HepG2 (cell line): ENCODE data around the gene ZMYM3. TPM values are rescaled to one million over a fixed set of nuclear protein-coding genes. Genes with fewer than 3 reads are reported as not detected.

ENCODE experiments used
- AHR ChIP-seq: IDR thresholded peaks from 2 replicates; pipeline ENCODE4 v1.6.1; 2018; ENCODE audit warnings: missing genetic modification reagents, missing compliant biosample characterization
- ARID4A ChIP-seq: sonication (generic); formaldehyde crosslinking; IDR thresholded peaks from 2 replicates; pipeline ENCODE4 v1.5.0; 2020; ENCODE audit warnings: mild to moderate bottlenecking, missing genetic modification reagents, borderline replicate concordance
- ARNT2 ChIP-seq: sonication (generic); formaldehyde crosslinking; IDR thresholded peaks from 2 replicates; pipeline ENCODE4 v1.8.0; 2022; ENCODE audit warnings: mild to moderate bottlenecking, low read depth, missing genetic modification reagents, moderate library complexity
- E2F2 ChIP-seq: sonication (generic); formaldehyde crosslinking; IDR thresholded peaks from 2 replicates; pipeline ENCODE4 v1.4.0; 2020; ENCODE audit warnings: missing genetic modification reagents, borderline replicate concordance
- RAD51 ChIP-seq: fragments of 450-650 bp; IDR thresholded peaks from 2 replicates; pipeline ENCODE4 v1.6.1; 2016; ENCODE audit warnings: borderline replicate concordance
- RBAK ChIP-seq: sonication (generic); formaldehyde crosslinking; IDR thresholded peaks from 2 replicates; pipeline ENCODE4 v1.5.1; 2020; ENCODE audit warnings: mild to moderate bottlenecking, missing genetic modification reagents
- RFX5 ChIP-seq: IDR thresholded peaks from 2 replicates; pipeline ENCODE4 v1.6.1; 2011; ENCODE audit warnings: low read depth, low read length, improper control_type of control experiment
- RORA ChIP-seq: sonication (generic); formaldehyde crosslinking; IDR thresholded peaks from 2 replicates; pipeline ENCODE4 v1.5.0; 2020; ENCODE audit warnings: mild to moderate bottlenecking, missing genetic modification reagents, moderate library complexity
- SNRNP70 ChIP-seq: fragments of 200-400 bp; formaldehyde crosslinking; IDR thresholded peaks from 2 replicates; pipeline ENCODE4 v1.6.1; 2017; ENCODE audit warnings: mild to moderate bottlenecking, low read depth, low read length, moderate library complexity
- SP140L ChIP-seq: sonication (generic); formaldehyde crosslinking; IDR thresholded peaks from 2 replicates; pipeline ENCODE4 v1.4.0; 2020; ENCODE audit warnings: missing genetic modification reagents, borderline replicate concordance
- ZNF549 ChIP-seq: sonication (generic); formaldehyde crosslinking; IDR thresholded peaks from 2 replicates; pipeline ENCODE4 v1.5.0; 2020; ENCODE audit warnings: missing genetic modification reagents
- ZNF781 ChIP-seq: sonication (generic); formaldehyde crosslinking; IDR thresholded peaks from 2 replicates; pipeline ENCODE4 v1.5.1; 2020; ENCODE audit warnings: borderline replicate concordance, mild to moderate bottlenecking, missing genetic modification reagents; ENCODE audit errors: not compliant biosample characterization
- polyA plus RNA-seq, 8 experiments: library from polyadenylated mRNA; depleted of rRNA in 3 of 8; stranded (reverse) in 7 of 8; unstranded in 1 of 8; fragments of >200 nt; fragmentation: Illumina TruSeq in 4 of 8; extraction: Trizol in 4 of 8; gene quantifications; 2 replicates each; pipeline versions ENCODE4 v1.2.1 to v1.2.3, GENCODE V29; 2011 to 2016; ENCODE audit warnings: low read depth in 4 of 8, missing spikeins in 1 of 8, mixed read lengths in 1 of 8; ENCODE audit not compliant: insufficient read depth in 1 of 8
- total RNA-seq, 5 experiments: library from RNA; depleted of rRNA; stranded (reverse); fragments of >200 nt; fragmentation: Illumina TruSeq; extraction: Trizol; gene quantifications; 2 replicates each; pipeline ENCODE4 v1.2.3, GENCODE V29; 2016; ENCODE audit warnings: low read depth in 1 of 5
- TF ChIP-seq, protein P1 (sequence below): sonication (generic); formaldehyde crosslinking; conservative IDR thresholded peaks from 2 replicates; pipeline ENCODE4 v1.4.0; 2020; ENCODE audit warnings: missing genetic modification reagents
- TF ChIP-seq, protein P2 (sequence below): fragments of 450-650 bp; IDR thresholded peaks from 2 replicates; pipeline ENCODE4 v1.6.1; 2017; ENCODE audit warnings: mild to moderate bottlenecking
- TF ChIP-seq, protein P3 (sequence below): sonication (generic); formaldehyde crosslinking; IDR thresholded peaks from 2 replicates; pipeline ENCODE4 v1.4.0; 2020; ENCODE audit warnings: mild to moderate bottlenecking, low read depth, missing genetic modification reagents
- TF ChIP-seq, protein P4 (sequence below): sonication (generic); formaldehyde crosslinking; IDR thresholded peaks from 2 replicates; pipeline ENCODE4 v1.5.0; 2020; ENCODE audit warnings: missing genetic modification reagents

Gene ZMYM3
- total and polyA plus RNA-seq, 2 of the 13 experiments (the other 11 are each of a cell fraction or from before 2014, with no cell fraction given): 26.4 to 35.4 TPM

- TF ChIP-seq ARID4A (CRISPR knock-in tag): no peak; the same call in 1 of the 2 replicates
- TF ChIP-seq, protein P1, sequence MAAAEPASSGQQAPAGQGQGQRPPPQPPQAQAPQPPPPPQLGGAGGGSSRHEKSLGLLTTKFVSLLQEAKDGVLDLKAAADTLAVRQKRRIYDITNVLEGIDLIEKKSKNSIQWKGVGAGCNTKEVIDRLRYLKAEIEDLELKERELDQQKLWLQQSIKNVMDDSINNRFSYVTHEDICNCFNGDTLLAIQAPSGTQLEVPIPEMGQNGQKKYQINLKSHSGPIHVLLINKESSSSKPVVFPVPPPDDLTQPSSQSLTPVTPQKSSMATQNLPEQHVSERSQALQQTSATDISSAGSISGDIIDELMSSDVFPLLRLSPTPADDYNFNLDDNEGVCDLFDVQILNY: no peak
- TF ChIP-seq, protein P2, sequence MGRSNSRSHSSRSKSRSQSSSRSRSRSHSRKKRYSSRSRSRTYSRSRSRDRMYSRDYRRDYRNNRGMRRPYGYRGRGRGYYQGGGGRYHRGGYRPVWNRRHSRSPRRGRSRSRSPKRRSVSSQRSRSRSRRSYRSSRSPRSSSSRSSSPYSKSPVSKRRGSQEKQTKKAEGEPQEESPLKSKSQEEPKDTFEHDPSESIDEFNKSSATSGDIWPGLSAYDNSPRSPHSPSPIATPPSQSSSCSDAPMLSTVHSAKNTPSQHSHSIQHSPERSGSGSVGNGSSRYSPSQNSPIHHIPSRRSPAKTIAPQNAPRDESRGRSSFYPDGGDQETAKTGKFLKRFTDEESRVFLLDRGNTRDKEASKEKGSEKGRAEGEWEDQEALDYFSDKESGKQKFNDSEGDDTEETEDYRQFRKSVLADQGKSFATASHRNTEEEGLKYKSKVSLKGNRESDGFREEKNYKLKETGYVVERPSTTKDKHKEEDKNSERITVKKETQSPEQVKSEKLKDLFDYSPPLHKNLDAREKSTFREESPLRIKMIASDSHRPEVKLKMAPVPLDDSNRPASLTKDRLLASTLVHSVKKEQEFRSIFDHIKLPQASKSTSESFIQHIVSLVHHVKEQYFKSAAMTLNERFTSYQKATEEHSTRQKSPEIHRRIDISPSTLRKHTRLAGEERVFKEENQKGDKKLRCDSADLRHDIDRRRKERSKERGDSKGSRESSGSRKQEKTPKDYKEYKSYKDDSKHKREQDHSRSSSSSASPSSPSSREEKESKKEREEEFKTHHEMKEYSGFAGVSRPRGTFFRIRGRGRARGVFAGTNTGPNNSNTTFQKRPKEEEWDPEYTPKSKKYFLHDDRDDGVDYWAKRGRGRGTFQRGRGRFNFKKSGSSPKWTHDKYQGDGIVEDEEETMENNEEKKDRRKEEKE: no peak
- TF ChIP-seq RAD51: no peak
- no peak for TF ChIP-seq E2F2
- no peak for TF ChIP-seq RORA
- TF ChIP-seq ZNF549 (CRISPR knock-in tag): no peak
- no peak for TF ChIP-seq RBAK
- TF ChIP-seq ZNF781 (CRISPR knock-in tag): no peak
- TF ChIP-seq, protein P3, sequence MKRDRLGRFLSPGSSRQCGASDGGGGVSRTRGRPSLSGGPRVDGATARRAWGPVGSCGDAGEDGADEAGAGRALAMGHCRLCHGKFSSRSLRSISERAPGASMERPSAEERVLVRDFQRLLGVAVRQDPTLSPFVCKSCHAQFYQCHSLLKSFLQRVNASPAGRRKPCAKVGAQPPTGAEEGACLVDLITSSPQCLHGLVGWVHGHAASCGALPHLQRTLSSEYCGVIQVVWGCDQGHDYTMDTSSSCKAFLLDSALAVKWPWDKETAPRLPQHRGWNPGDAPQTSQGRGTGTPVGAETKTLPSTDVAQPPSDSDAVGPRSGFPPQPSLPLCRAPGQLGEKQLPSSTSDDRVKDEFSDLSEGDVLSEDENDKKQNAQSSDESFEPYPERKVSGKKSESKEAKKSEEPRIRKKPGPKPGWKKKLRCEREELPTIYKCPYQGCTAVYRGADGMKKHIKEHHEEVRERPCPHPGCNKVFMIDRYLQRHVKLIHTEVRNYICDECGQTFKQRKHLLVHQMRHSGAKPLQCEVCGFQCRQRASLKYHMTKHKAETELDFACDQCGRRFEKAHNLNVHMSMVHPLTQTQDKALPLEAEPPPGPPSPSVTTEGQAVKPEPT (CRISPR knock-in tag): no peak
- TF ChIP-seq, protein P4, sequence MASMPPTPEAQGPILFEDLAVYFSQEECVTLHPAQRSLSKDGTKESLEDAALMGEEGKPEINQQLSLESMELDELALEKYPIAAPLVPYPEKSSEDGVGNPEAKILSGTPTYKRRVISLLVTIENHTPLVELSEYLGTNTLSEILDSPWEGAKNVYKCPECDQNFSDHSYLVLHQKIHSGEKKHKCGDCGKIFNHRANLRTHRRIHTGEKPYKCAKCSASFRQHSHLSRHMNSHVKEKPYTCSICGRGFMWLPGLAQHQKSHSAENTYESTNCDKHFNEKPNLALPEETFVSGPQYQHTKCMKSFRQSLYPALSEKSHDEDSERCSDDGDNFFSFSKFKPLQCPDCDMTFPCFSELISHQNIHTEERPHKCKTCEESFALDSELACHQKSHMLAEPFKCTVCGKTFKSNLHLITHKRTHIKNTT: no peak
- TF ChIP-seq SP140L: no peak
- no peak for TF ChIP-seq AHR (CRISPR knock-in tag)
- no peak for TF ChIP-seq SNRNP70
- no peak for TF ChIP-seq RFX5
- TF ChIP-seq ARNT2: no peak
Observed at GRCh38 chrX:71254092-71254963, at the start of gene ZMYM3 (continued).
